HCT116 (cell line): ENCODE measurements around the gene SLC7A10.

Experiments used
- ATF3 ChIP-seq: IDR thresholded peaks from 2 replicates; pipeline ENCODE4 v1.6.1; 2012
- CBX3 ChIP-seq: IDR thresholded peaks from 2 replicates; pipeline ENCODE4 v1.6.1; 2012; ENCODE audit warnings: low read depth
- CTCF ChIP-seq, 3 experiments: fragments of 200-600 bp in 1 of 3; sonication (generic) in 1 of 3; IDR thresholded peaks in 2 of 3; conservative IDR thresholded peaks in 1 of 3; 2 replicates each; pipeline ENCODE4 v1.5.1; 2012 to 2017; ENCODE audit warnings: low read depth in 2 of 3, low read length in 2 of 3, antibody characterized with exemption in 1 of 3, borderline replicate concordance in 1 of 3, control low read depth in 1 of 3, mild to moderate bottlenecking in 1 of 3, mixed read lengths in 1 of 3, mixed run types in 1 of 3, moderate library complexity in 1 of 3; ENCODE audit not compliant: insufficient read depth in 1 of 3
- EGR1 ChIP-seq: IDR thresholded peaks from 2 replicates; pipeline ENCODE4 v1.6.1; 2012; ENCODE audit warnings: low read depth
- EZH2phosphoT487 ChIP-seq: fragments of 200-600 bp; IDR thresholded peaks from 2 replicates; pipeline ENCODE4 v1.6.1; 2018; ENCODE audit warnings: antibody characterized with exemption, borderline replicate concordance
- MAX ChIP-seq: IDR thresholded peaks from 2 replicates; pipeline ENCODE4 v1.6.1; 2012
- POLR2AphosphoS5 ChIP-seq: IDR thresholded peaks from 2 replicates; pipeline ENCODE4 v1.6.1; 2011; ENCODE audit warnings: mild to moderate bottlenecking, low read depth, low read length, moderate library complexity
- REST ChIP-seq: IDR thresholded peaks from 2 replicates; pipeline ENCODE4 v1.6.1; 2012; ENCODE audit warnings: low read depth
- SIN3A ChIP-seq: IDR thresholded peaks from 2 replicates; pipeline ENCODE4 v1.6.1; 2012; ENCODE audit warnings: low read depth
- SRF ChIP-seq: IDR thresholded peaks from 2 replicates; pipeline ENCODE4 v1.6.1; 2012; ENCODE audit warnings: low read depth
- YY1 ChIP-seq: IDR thresholded peaks from 2 replicates; pipeline ENCODE4 v1.6.1; 2011; ENCODE audit warnings: low read length, low read depth, moderate library complexity, mild to moderate bottlenecking; ENCODE audit not compliant: insufficient replicate concordance; ENCODE audit errors: extremely low read depth

- TF ChIP-seq SRF (no peak), MAX (no peak), CTCF (IDR thresholded peaks at IDR 0.05 in 2 of 3, conservative IDR thresholded peaks at IDR 0.05 in 1 of 3; ENCODE audit: borderline replicate concordance in 1 of 3, insufficient read depth in 1 of 3, low read depth in 2 of 3, low read length in 2 of 3) (no peak), REST (no peak), EGR1 (no peak), CBX3 (no peak), EZH2phosphoT487 (no peak), YY1 (no peak), ATF3 (no peak), SIN3A (no peak), POLR2AphosphoS5 (no peak)
Measured at GRCh38 chr19:33195645-33196347, 29.9 kb downstream of the SLC7A10 start.
